Bladder microvascular endothelial cell (primary cell): ENCODE data around the gene ROBO1. TPM values are rescaled to one million over a fixed set of nuclear protein-coding genes. Genes with fewer than 3 reads are reported as not detected.

ENCODE experiments used
- total RNA-seq: library from RNA; depleted of rRNA; stranded (reverse); fragments of >200 nt; gene quantifications from 2 replicates; pipeline ENCODE4 v1.2.3, GENCODE V29; 2014

The ROBO1 gene
- total RNA-seq: 1.1 and 1.8 TPM in 2 replicates

DNA sequence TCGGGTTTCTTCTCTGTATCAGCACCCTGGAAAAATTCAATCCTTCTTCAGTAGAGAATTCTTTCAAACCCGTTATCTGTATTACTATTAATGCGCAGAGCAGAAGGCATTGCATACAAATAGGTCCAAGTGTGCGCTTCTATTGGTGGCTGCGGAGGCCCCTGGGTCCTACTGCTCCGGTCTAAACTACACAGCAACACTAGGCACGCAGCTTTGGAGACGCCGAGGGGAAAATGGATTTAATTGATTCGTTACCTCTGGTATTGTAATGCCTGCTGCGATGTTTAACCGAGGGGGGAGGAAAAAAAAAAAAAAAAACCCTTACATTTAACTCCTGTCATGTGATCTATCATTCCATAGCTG is at the start of gene ROBO1:
Gene ROBO1, minus strand, starts transcription at position 94 of the 363 bp plus-strand sequence.

